ENCODE measurements around the gene BEND3.
"Not testable (repeated sequence)": the region's sequence is repeated elsewhere in the genome, so short reads cannot be mapped to it uniquely, and the experiment has no call there.

The BEND3 gene

GRCh38 chr6:107136324-107136723 is 21.0 kb upstream of the BEND3 start:
- DNase-seq; H3K27ac ChIP-seq (ENCODE audit: insufficient read depth, low read length, poor library complexity, severe bottlenecking); H3K27me3 ChIP-seq (replicated peaks; ENCODE audit: control insufficient read depth, insufficient read depth, low read length, poor library complexity, severe bottlenecking): not testable (repeated sequence)

GRCh38 chr6:107135048-107135680 is 19.8 kb upstream of the BEND3 start:
- not testable (repeated sequence) for H3K4me1 ChIP-seq (ENCODE audit: control insufficient read depth, insufficient read depth, low read length, poor library complexity, severe bottlenecking); H3K27me3 ChIP-seq (replicated peaks; ENCODE audit: control insufficient read depth, insufficient read depth, low read length, poor library complexity, severe bottlenecking); H3K9me3 ChIP-seq (ENCODE audit: control insufficient read depth, low read length); H3K27ac ChIP-seq (ENCODE audit: insufficient read depth, low read length, poor library complexity, severe bottlenecking); H3K4me3 ChIP-seq (ENCODE audit: insufficient read depth, low read depth, low read length, poor library complexity, severe bottlenecking); DNase-seq; H3K36me3 ChIP-seq (ENCODE audit: control insufficient read depth, insufficient read depth, low read length)

More at GRCh38 chr6:107136324-107136723, 21.0 kb upstream of the BEND3 start:
- H3K4me1 ChIP-seq (ENCODE audit: control insufficient read depth, insufficient read depth, low read length, poor library complexity, severe bottlenecking); H3K9me3 ChIP-seq (ENCODE audit: control insufficient read depth, low read length); H3K36me3 ChIP-seq (ENCODE audit: control insufficient read depth, insufficient read depth, low read length); H3K4me3 ChIP-seq (ENCODE audit: insufficient read depth, low read depth, low read length, poor library complexity, severe bottlenecking): not testable (repeated sequence)

DNA sequence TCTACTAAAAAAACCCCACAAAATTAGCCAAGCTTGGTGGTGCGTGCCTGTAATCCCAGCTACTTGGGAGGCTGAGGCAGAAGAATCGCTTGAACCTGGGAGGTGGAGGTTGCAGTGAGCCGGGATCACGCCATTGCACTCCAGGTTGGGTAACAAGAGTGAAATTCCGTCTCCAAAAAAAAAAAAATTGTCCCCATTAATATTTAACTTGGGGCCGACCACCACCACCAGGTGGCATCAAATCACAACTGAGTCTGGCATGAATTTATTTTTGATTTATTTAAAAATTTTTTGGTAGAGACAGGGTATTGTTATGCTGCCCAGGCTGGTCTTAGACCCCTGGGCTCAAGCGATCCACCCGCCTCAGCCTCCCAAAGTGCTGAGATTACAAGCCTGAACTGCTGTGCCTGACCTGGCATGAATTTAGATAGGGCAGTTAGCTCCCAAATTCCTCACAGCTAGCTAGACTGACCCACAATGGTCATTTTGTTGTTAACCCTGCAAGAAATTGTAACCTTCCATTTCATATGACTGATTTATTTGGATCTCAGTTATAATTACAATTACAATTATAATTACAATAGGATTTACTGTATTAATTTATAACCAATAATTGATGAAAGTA is 17.1 kb upstream of the BEND3 start:
- H3K4me1 ChIP-seq (ENCODE audit: control insufficient read depth, insufficient read depth, low read length, poor library complexity, severe bottlenecking) = no peaks in the 10 kb centered on the region
- H3K27me3 ChIP-seq (replicated peaks; ENCODE audit: control insufficient read depth, insufficient read depth, low read length, poor library complexity, severe bottlenecking) = no peaks in the 10 kb centered on the region
- no peaks in the 10 kb centered on the region for H3K36me3 ChIP-seq (ENCODE audit: control insufficient read depth, insufficient read depth, low read length)
- H3K9me3 ChIP-seq (ENCODE audit: control insufficient read depth, low read length) = no peaks in the 10 kb centered on the region
- no peak for DNase-seq
- H3K27ac ChIP-seq (ENCODE audit: insufficient read depth, low read length, poor library complexity, severe bottlenecking) = no peak overlapping the region
- no peak overlapping the region for H3K4me3 ChIP-seq (ENCODE audit: insufficient read depth, low read depth, low read length, poor library complexity, severe bottlenecking)

GRCh38 chr6:107129370-107129925 is 14.1 kb upstream of the BEND3 start:
- Histone ChIP-seq H3K4me3 (ENCODE audit: insufficient read depth, low read depth, low read length, poor library complexity, severe bottlenecking) (no peak overlapping the region), H3K36me3 (ENCODE audit: control insufficient read depth, insufficient read depth, low read length) (no peaks in the 10 kb centered on the region), H3K27me3 (replicated peaks; ENCODE audit: control insufficient read depth, insufficient read depth, low read length, poor library complexity, severe bottlenecking) (no peaks in the 10 kb centered on the region), H3K4me1 (ENCODE audit: control insufficient read depth, insufficient read depth, low read length, poor library complexity, severe bottlenecking) (no peaks in the 10 kb centered on the region), H3K27ac (ENCODE audit: insufficient read depth, low read length, poor library complexity, severe bottlenecking) (no peak overlapping the region), H3K9me3 (ENCODE audit: control insufficient read depth, low read length) (no peaks in the 10 kb centered on the region)
- DNase-seq = no peak

GRCh38 chr6:107128577-107128976 is 13.3 kb upstream of the BEND3 start:
- Histone ChIP-seq H3K27ac (ENCODE audit: insufficient read depth, low read length, poor library complexity, severe bottlenecking) (no peak overlapping the region), H3K27me3 (replicated peaks; ENCODE audit: control insufficient read depth, insufficient read depth, low read length, poor library complexity, severe bottlenecking) (no peaks in the 10 kb centered on the region), H3K4me3 (ENCODE audit: insufficient read depth, low read depth, low read length, poor library complexity, severe bottlenecking) (no peak overlapping the region), H3K36me3 (ENCODE audit: control insufficient read depth, insufficient read depth, low read length) (no peaks in the 10 kb centered on the region), H3K4me1 (ENCODE audit: control insufficient read depth, insufficient read depth, low read length, poor library complexity, severe bottlenecking) (no peaks in the 10 kb centered on the region), H3K9me3 (ENCODE audit: control insufficient read depth, low read length) (no peaks in the 10 kb centered on the region)
- no peak for DNase-seq

DNA sequence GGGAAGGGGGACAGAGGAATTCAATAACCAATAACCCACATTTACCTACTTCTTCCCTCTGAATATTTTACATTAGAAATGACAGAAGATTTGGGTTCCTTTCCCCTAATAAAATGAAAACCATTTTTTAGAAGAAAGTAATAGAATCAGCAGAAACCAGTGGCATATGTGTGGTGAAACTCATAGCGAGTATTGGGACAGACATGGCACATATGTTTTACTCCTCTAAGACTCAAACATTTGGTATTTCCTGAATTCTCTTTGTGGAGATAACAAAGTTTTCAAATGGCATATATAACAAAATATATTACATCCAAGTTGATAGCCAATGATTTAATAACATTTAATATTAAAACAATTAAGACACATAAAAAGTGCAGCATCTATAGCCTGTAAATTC is 12.9 kb upstream of the BEND3 start:
- Histone ChIP-seq H3K4me1 (ENCODE audit: control insufficient read depth, insufficient read depth, low read length, poor library complexity, severe bottlenecking) (no peaks in the 10 kb centered on the region), H3K27ac (ENCODE audit: insufficient read depth, low read length, poor library complexity, severe bottlenecking) (no peak overlapping the region), H3K4me3 (ENCODE audit: insufficient read depth, low read depth, low read length, poor library complexity, severe bottlenecking) (no peak overlapping the region), H3K27me3 (replicated peaks; ENCODE audit: control insufficient read depth, insufficient read depth, low read length, poor library complexity, severe bottlenecking) (no peaks in the 10 kb centered on the region), H3K9me3 (ENCODE audit: control insufficient read depth, low read length) (no peaks in the 10 kb centered on the region), H3K36me3 (ENCODE audit: control insufficient read depth, insufficient read depth, low read length) (no peaks in the 10 kb centered on the region)
- no peak for DNase-seq

GRCh38 chr6:107125771-107126170 is 10.5 kb upstream of the BEND3 start:
- Histone ChIP-seq H3K4me3 (ENCODE audit: insufficient read depth, low read depth, low read length, poor library complexity, severe bottlenecking) (no peak overlapping the region), H3K27ac (ENCODE audit: insufficient read depth, low read length, poor library complexity, severe bottlenecking) (no peak overlapping the region), H3K27me3 (replicated peaks; ENCODE audit: control insufficient read depth, insufficient read depth, low read length, poor library complexity, severe bottlenecking) (no peaks in the 10 kb centered on the region), H3K4me1 (ENCODE audit: control insufficient read depth, insufficient read depth, low read length, poor library complexity, severe bottlenecking) (no peaks in the 10 kb centered on the region), H3K36me3 (ENCODE audit: control insufficient read depth, insufficient read depth, low read length) (no peaks in the 10 kb centered on the region), H3K9me3 (ENCODE audit: control insufficient read depth, low read length) (no peaks in the 10 kb centered on the region)
- DNase-seq = no peak

GRCh38 chr6:107124934-107125348 is 9.6 kb upstream of the BEND3 start:
- Histone ChIP-seq H3K4me3 (ENCODE audit: insufficient read depth, low read depth, low read length, poor library complexity, severe bottlenecking) (no peak overlapping the region), H3K36me3 (ENCODE audit: control insufficient read depth, insufficient read depth, low read length) (no peaks in the 10 kb centered on the region), H3K27me3 (replicated peaks; ENCODE audit: control insufficient read depth, insufficient read depth, low read length, poor library complexity, severe bottlenecking) (no peaks in the 10 kb centered on the region), H3K4me1 (ENCODE audit: control insufficient read depth, insufficient read depth, low read length, poor library complexity, severe bottlenecking) (no peaks in the 10 kb centered on the region), H3K27ac (ENCODE audit: insufficient read depth, low read length, poor library complexity, severe bottlenecking) (no peak overlapping the region), H3K9me3 (ENCODE audit: control insufficient read depth, low read length) (no peaks in the 10 kb centered on the region)
- no peak for DNase-seq

- H3K27ac ChIP-seq (ENCODE audit: insufficient read depth, low read length, poor library complexity, severe bottlenecking) = no peak overlapping the region
- no peaks in the 10 kb centered on the region for H3K27me3 ChIP-seq (replicated peaks; ENCODE audit: control insufficient read depth, insufficient read depth, low read length, poor library complexity, severe bottlenecking)
- DNase-seq = no peak
- H3K4me3 ChIP-seq (ENCODE audit: insufficient read depth, low read depth, low read length, poor library complexity, severe bottlenecking) = no peak overlapping the region
- no peaks in the 10 kb centered on the region for H3K36me3 ChIP-seq (ENCODE audit: control insufficient read depth, insufficient read depth, low read length)
- H3K9me3 ChIP-seq (ENCODE audit: control insufficient read depth, low read length) = no peaks in the 10 kb centered on the region
- H3K4me1 ChIP-seq (ENCODE audit: control insufficient read depth, insufficient read depth, low read length, poor library complexity, severe bottlenecking) = no peaks in the 10 kb centered on the region
Observed at GRCh38 chr6:107123501-107123900, 8.2 kb upstream of the BEND3 start.

- Histone ChIP-seq H3K36me3 (ENCODE audit: control insufficient read depth, insufficient read depth, low read length) (no peaks in the 10 kb centered on the region), H3K9me3 (ENCODE audit: control insufficient read depth, low read length) (no peaks in the 10 kb centered on the region), H3K27ac (ENCODE audit: insufficient read depth, low read length, poor library complexity, severe bottlenecking) (no peak overlapping the region), H3K27me3 (replicated peaks; ENCODE audit: control insufficient read depth, insufficient read depth, low read length, poor library complexity, severe bottlenecking) (no peaks in the 10 kb centered on the region), H3K4me1 (ENCODE audit: control insufficient read depth, insufficient read depth, low read length, poor library complexity, severe bottlenecking) (no peaks in the 10 kb centered on the region), H3K4me3 (ENCODE audit: insufficient read depth, low read depth, low read length, poor library complexity, severe bottlenecking) (no peak overlapping the region)
- no peak for DNase-seq
Observed at GRCh38 chr6:107122748-107123147, 7.4 kb upstream of the BEND3 start.

Data from effector memory CD4-positive, alpha-beta T cell (primary cell).